ENCODE results near the gene NCOA7. TPM values are rescaled to one million over a fixed set of nuclear protein-coding genes. Genes with fewer than 3 reads are reported as not detected.

The NCOA7 gene
- total and polyA plus RNA-seq, 9 donors, result 10.9 to 54.1 (median 30.7) TPM

- peak overlapping the region; percentile 75 for H3K4me3 ChIP-seq
- H3K4me1 ChIP-seq (ENCODE audit: insufficient read depth), result peaks cover 6% of the 10 kb centered on the region
- H3K27ac ChIP-seq, result peak overlapping the region in 1 of 2 donors; percentile 99
- no peaks in the 10 kb centered on the region for H3K36me3 ChIP-seq
- H3K27me3 ChIP-seq, result no peaks in the 10 kb centered on the region
- DNase-seq, result no peak
- intact Hi-C loops (cut with DNase I), result loop anchor here (2.0 to 5.0 kb wide), 2 partner anchors 165 to 166 kb away; partner anchors contain the start of gene HINT3 (in 4 of the 4)
- no peaks in the 10 kb centered on the region for H3K9me3 ChIP-seq
- TF ChIP-seq CTCF (IDR thresholded peaks at IDR 0.05) (no peak), EP300 (IDR thresholded peaks at IDR 0.05) (no peak), POLR2A (IDR thresholded peaks at IDR 0.05) (no peak)
Measured at GRCh38 chr6:125791820-125792165, 1.0 kb downstream of the NCOA7 start.

GRCh38 chr6:125792172-125792571, 1.4 kb downstream of the NCOA7 start:
- intact Hi-C loops (cut with DNase I), result loop anchor here in 1 of 4 donors (5.0 kb wide), 1 partner anchor 165 kb away; the partner anchor contains the start of gene HINT3
- Histone ChIP-seq H3K4me3 (no peak overlapping the region), H3K9me3 (no peaks in the 10 kb centered on the region), H3K27me3 (no peaks in the 10 kb centered on the region), H3K27ac (no peak overlapping the region), H3K4me1 (ENCODE audit: insufficient read depth) (peaks cover 6% of the 10 kb centered on the region), H3K36me3 (no peaks in the 10 kb centered on the region)
- no peak for DNase-seq
- WGBS, 3 donors, result 72 to 78% (median 76%) methylated on average over 3 of the region's 3 CpGs
- TF ChIP-seq EP300 (IDR thresholded peaks at IDR 0.05) (no peak), CTCF (IDR thresholded peaks at IDR 0.05) (no peak), POLR2A (IDR thresholded peaks at IDR 0.05) (no peak)

- DNase-seq, result no peak
- intact Hi-C loops (cut with DNase I), result loop anchor here in 1 of 4 donors (5.0 kb wide), 1 partner anchor 165 kb away; the partner anchor contains the start of gene HINT3
- H3K4me3 ChIP-seq, result no peak overlapping the region
- TF ChIP-seq CTCF (IDR thresholded peaks at IDR 0.05) (no peak), POLR2A (IDR thresholded peaks at IDR 0.05) (no peak), EP300 (IDR thresholded peaks at IDR 0.05) (no peak)
- H3K27me3 ChIP-seq, result no peaks in the 10 kb centered on the region
- no peaks in the 10 kb centered on the region for H3K36me3 ChIP-seq
- peaks cover 6% of the 10 kb centered on the region for H3K4me1 ChIP-seq (ENCODE audit: insufficient read depth)
- H3K27ac ChIP-seq, result no peak overlapping the region
- H3K9me3 ChIP-seq, result no peaks in the 10 kb centered on the region
Measured at GRCh38 chr6:125792680-125793079, 1.9 kb downstream of the NCOA7 start.

GRCh38 chr6:125793280-125793679, 2.5 kb downstream of the NCOA7 start:
- peaks cover 6% of the 10 kb centered on the region for H3K4me1 ChIP-seq (ENCODE audit: insufficient read depth)
- no peak overlapping the region for H3K4me3 ChIP-seq
- H3K9me3 ChIP-seq, result no peaks in the 10 kb centered on the region
- H3K27ac ChIP-seq, result no peak overlapping the region
- 65 to 88% (median 81%) methylated on average over 2 of the region's 2 CpGs for WGBS, 3 donors
- no peaks in the 10 kb centered on the region for H3K36me3 ChIP-seq
- no peaks in the 10 kb centered on the region for H3K27me3 ChIP-seq
- intact Hi-C loops (cut with DNase I), result loop anchor here in 1 of 4 donors (5.0 kb wide), 1 partner anchor 164 kb away; the partner anchor contains the start of gene HINT3
- no peak for DNase-seq
- TF ChIP-seq EP300 (IDR thresholded peaks at IDR 0.05), result no peak

GRCh38 chr6:125793863-125794262, 3.1 kb downstream of the NCOA7 start:
- H3K27ac ChIP-seq, result no peak overlapping the region
- no peak for TF ChIP-seq CTCF (IDR thresholded peaks at IDR 0.05)
- no peak for TF ChIP-seq POLR2A (IDR thresholded peaks at IDR 0.05)
- TF ChIP-seq EP300 (IDR thresholded peaks at IDR 0.05), result no peak
- no peaks in the 10 kb centered on the region for H3K27me3 ChIP-seq
- no peaks in the 10 kb centered on the region for H3K36me3 ChIP-seq
- intact Hi-C loops (cut with DNase I), result loop anchor here in 1 of 4 donors (5.0 kb wide), 1 partner anchor 163 kb away; the partner anchor contains the start of gene HINT3
- no peak overlapping the region for H3K4me3 ChIP-seq
- peaks cover 6% of the 10 kb centered on the region for H3K4me1 ChIP-seq (ENCODE audit: insufficient read depth)
- H3K9me3 ChIP-seq, result no peaks in the 10 kb centered on the region
- WGBS, 3 donors, result 75 to 88% (median 83%) methylated on average over 3 of the region's 3 CpGs
- DNase-seq, result no peak
